ENCODE data around the gene MRPL28. TPM values are rescaled to one million over a fixed set of nuclear protein-coding genes. Genes with fewer than 3 reads are reported as not detected.
"Not testable (repeated sequence)": the region's sequence is repeated elsewhere in the genome, so short reads cannot be mapped to it uniquely, and the experiment has no call there.

MRPL28 gene
- total RNA-seq, 1 donor from 2014 or later = 115 TPM

DNA sequence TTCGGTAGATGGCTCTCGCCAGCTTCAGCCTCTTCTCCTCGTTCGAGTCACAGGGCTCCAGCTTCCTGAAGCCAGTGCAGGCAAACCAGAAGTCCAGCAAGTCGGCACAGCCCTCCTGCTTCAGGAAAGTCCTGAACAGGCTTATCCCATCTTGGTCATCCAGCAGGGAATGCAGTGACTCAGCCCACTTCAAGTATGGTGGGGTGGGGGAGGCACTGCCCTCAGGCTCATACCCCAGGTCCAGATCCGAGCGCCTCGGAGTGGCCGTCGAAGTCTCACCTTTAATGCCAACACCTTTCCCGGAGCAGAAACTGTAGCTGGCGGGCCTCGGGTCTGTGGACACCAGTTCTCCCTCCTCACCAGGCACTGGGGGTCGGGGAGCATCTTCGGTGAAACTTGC lies 23.8 kb downstream of the MRPL28 start:
- no peak for DNase-seq (ENCODE audit: low spot score)
- Mint-ChIP-seq H3K4me3 (no peak overlapping the region), H3K4me1 (ENCODE audit: low read depth) (peaks cover 25% of the 10 kb centered on the region), H3K9me3 (no peaks in the 10 kb centered on the region), H3K27ac (no peak overlapping the region), H3K36me3 (ENCODE audit: low read depth) (peaks cover 39% of the 10 kb centered on the region), H3K27me3 (ENCODE audit: insufficient read depth) (no peaks in the 10 kb centered on the region)
- intact Hi-C loops (cut with micrococcal nuclease) = no loop called here

DNA sequence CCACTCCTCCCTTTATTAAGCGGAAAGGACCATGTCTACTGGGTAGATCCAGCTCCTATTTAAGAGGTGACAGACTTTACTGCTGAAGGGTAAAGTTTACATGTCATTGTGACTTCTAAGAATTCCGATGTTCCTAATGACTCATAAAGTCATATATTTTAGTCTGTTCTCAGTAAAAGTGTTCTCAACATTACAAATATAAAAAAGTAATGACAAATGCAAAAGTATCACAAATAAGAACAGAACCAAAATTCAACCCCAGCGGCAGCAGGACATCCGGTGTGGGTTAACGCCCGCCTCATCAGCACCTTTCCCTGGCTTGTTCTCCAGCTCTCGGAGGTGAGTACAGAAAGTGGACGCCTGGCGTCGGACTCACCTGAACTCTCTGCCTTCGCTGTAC lies 24.6 kb downstream of the MRPL28 start:
- Mint-ChIP-seq H3K27me3 (ENCODE audit: insufficient read depth) (no peaks in the 10 kb centered on the region), H3K4me3 (no peak overlapping the region), H3K36me3 (ENCODE audit: low read depth) (peaks cover 39% of the 10 kb centered on the region), H3K9me3 (no peaks in the 10 kb centered on the region), H3K27ac (no peak overlapping the region), H3K4me1 (ENCODE audit: low read depth) (peaks cover 25% of the 10 kb centered on the region)
- intact Hi-C loops (cut with micrococcal nuclease) = no loop called here
- no peak for DNase-seq (ENCODE audit: low spot score)

DNA sequence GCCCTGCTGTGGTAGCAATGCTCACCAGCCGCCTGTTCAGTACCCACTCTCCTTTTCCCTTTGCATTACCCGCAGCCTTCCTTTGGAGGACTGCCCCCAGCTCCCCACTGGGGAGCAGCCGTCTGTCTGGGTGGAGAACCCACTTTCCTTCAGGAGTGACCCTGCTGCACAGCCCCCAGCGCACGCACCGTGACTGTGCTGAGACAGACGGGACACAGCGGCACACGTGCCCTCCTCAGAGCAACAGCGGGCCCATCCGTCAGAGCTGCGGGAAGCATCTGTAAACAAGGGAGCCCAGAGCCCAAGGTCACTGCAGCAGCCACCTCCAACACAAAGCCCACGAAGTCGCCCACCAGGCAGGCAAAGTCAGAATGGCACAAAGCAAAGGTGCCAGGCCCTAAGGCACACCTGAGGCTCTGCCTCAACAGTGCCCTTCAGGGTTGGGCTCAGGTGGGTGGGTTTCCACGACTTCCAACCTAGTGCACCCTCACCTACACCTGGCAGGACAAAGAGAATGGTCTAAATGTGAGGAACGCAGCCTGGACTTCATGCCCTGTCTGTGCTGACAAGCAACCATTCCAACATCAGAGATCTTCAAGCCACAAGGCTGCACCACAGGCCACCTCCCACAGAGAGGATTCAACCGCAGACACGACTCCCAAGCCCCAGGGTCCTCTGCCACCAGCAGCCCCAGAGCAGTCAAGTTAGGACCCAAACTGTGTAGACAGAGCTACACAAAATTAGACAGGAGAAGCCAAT lies 27.7 kb downstream of the MRPL28 start:
- intact Hi-C loops (cut with micrococcal nuclease) = no loop called here
- peaks cover 27% of the 10 kb centered on the region for H3K36me3 Mint-ChIP-seq (ENCODE audit: low read depth)
- H3K4me1 Mint-ChIP-seq (ENCODE audit: low read depth) = peaks cover 24% of the 10 kb centered on the region

DNA sequence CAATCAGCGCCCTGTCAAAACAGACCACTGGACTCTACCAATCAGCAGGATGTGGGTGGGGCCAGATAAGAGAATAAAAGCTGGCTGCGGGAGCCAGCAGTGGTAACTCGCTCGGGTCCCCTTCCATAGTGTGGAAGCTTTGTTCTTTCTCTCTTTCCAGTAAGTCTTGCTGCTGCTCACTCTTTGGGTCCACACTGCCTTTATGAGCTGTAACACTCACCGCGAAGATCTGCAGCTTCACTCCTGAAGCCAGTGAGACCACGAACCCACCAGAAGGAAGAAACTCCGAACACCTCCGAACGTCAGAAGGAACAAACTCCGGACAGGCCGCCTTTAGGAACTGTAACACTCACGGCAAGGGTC lies 28.4 kb downstream of the MRPL28 start:
- H3K27me3 Mint-ChIP-seq (ENCODE audit: insufficient read depth); H3K9me3 Mint-ChIP-seq; H3K27ac Mint-ChIP-seq; H3K4me3 Mint-ChIP-seq; DNase-seq (ENCODE audit: low spot score); intact Hi-C loops (cut with micrococcal nuclease): not testable (repeated sequence)
- H3K4me1 Mint-ChIP-seq (ENCODE audit: low read depth) = peaks cover 21% of the 10 kb centered on the region
- peaks cover 22% of the 10 kb centered on the region for H3K36me3 Mint-ChIP-seq (ENCODE audit: low read depth)

More for the DNA sequence above, 27.7 kb downstream of the MRPL28 start:
- Mint-ChIP-seq H3K27ac (no peak overlapping the region), H3K9me3 (no peaks in the 10 kb centered on the region), H3K27me3 (ENCODE audit: insufficient read depth) (no peaks in the 10 kb centered on the region), H3K4me3 (peak overlapping the region; percentile 45)
- no peak for DNase-seq (ENCODE audit: low spot score)

DNA sequence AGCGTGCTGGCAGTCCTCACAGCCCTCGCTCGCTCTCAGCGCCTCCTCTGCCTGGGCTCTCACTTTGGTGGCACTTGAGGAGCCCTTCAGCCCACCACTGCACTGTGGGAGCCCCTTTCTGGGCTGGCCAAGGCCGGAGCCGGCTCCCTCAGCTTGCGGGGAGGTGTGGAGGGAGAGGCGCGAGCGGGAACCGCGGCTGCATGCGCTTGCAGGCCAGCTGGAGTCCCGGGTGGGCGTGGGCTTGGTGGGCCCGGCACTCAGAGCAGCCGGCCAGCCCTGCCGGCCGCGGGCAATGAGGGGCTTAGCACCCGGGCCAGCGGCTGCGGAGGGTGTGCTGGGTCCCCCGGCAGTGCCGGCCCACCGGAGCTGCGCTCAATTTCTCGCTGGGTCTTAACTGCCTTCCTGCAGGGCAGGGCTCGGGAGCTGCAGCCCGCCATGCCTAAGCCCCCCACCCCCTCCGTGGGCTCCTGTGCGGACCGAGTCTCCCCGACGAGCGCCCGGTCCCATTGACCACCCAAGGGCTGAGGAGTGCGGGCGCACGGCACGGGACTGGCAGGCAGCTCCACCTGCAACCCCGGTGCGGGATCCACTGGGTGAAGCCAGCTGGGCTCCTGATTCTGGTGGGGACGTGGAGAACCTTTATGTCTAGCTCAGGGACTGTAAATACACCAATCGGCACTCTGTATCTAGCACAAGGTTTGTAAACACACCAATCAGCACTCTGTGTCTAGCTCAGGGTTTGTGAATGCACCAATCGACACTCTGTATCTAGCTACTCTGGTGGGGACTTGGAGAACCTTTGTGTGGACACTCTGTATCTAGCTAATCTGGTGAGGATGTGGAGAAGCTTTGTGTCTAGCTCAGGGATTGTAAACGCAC lies 29.0 kb downstream of the MRPL28 start:
- Mint-ChIP-seq H3K4me1 (ENCODE audit: low read depth) (peaks cover 18% of the 10 kb centered on the region), H3K36me3 (ENCODE audit: low read depth) (peaks cover 21% of the 10 kb centered on the region)
- H3K27ac Mint-ChIP-seq = not testable (repeated sequence)

DNA sequence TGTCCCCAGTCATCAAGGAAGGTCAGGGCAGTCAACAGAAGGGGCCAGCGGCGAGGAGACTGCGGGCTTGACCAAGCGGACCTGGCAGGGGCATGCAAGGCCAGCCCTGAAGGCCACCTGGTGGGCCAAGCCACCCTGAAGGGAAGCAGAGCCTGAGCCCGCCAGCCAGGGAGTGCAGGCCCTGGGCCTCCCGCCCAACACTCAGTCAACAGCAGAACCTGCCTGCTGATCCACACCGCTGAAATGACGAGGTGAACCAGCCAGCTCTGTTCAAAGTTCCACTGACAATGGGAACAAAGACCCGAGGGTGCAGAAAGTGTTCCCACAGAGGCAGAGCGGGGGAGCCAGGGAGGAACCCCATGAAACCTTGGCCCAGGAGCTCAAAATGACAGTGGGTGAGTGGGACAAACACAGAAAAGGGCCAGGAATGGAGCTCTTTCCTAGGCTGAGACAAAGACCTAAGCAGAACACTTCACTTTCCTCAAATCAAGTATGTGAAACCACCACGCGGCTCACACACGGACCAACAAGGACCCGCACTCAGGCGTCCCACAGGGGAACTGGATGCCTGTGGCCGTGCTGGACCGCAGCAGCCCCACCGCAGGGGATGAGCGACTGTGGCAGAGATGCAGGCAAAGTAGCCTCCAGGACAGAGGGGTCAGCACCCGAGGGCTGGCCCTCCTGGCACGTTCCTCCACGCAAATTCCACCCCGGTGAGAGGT lies 29.8 kb downstream of the MRPL28 start:
- Mint-ChIP-seq H3K4me1 (ENCODE audit: low read depth) (peaks cover 19% of the 10 kb centered on the region), H3K36me3 (ENCODE audit: low read depth) (peaks cover 19% of the 10 kb centered on the region), H3K9me3 (no peaks in the 10 kb centered on the region), H3K27ac (no peak overlapping the region), H3K4me3 (no peak overlapping the region), H3K27me3 (ENCODE audit: insufficient read depth) (no peaks in the 10 kb centered on the region)
- intact Hi-C loops (cut with micrococcal nuclease) = no loop called here
- no peak for DNase-seq (ENCODE audit: low spot score)

More for the DNA sequence above, 29.0 kb downstream of the MRPL28 start:
- H3K27me3 Mint-ChIP-seq (ENCODE audit: insufficient read depth); H3K9me3 Mint-ChIP-seq; intact Hi-C loops (cut with micrococcal nuclease); DNase-seq (ENCODE audit: low spot score); H3K4me3 Mint-ChIP-seq: not testable (repeated sequence)

DNA sequence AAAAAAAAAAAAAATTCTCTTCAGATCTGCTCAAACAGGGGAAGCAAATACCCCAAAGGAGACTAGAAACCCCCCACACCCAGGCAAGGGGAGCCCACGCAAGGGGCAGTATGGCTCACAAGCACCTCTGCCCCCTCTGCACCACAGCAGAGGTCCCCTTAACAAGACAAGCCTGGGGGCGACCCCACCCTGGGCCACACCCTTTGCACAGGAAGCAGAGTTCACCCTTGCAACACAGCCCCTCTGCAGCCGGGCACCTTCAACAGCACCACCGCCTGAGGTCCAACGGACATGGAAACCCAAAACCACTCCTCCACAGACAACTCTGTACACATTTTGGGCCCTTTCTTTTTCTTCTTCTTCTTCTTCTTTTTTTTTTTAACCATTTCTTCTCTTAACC lies 30.7 kb downstream of the MRPL28 start:
- no peak for DNase-seq (ENCODE audit: low spot score)
- no peaks in the 10 kb centered on the region for H3K27me3 Mint-ChIP-seq (ENCODE audit: insufficient read depth)
- H3K4me3 Mint-ChIP-seq = peak overlapping the region; percentile 22
- H3K27ac Mint-ChIP-seq = peak overlapping the region; percentile 8
- no peaks in the 10 kb centered on the region for H3K9me3 Mint-ChIP-seq
- intact Hi-C loops (cut with micrococcal nuclease) = no loop called here
- peaks cover 24% of the 10 kb centered on the region for H3K4me1 Mint-ChIP-seq (ENCODE audit: low read depth)
- H3K36me3 Mint-ChIP-seq (ENCODE audit: low read depth) = peaks cover 11% of the 10 kb centered on the region

DNA sequence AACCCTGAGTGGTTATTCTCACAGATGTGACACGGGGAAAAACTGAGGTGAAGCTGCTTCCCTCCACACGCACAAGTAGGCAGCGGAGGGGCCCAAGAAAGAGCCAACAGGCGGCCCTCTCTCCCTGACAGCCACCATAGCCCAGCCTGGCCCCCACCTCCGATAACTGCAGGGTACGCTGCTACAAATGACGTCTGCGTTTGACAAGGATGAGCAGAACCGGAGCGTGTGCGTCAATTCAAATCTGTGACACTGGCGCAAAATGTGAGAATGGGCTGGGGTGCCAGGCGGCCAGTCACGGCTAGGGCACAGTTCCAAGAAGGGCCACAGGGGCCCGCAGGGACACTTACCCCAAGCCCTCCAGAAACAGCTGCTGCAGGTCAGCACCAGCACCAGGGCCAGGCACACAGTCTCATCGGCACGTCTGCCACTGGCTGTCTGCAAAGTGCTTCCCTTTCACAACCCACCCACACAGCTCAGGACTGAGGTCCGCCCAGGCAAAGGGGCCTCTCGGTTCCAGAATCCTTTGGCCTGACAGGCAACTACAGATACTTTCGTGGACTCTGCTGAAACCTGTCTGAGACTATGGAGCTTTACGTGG lies 32.3 kb downstream of the MRPL28 start:
- H3K4me3 Mint-ChIP-seq = no peak overlapping the region
- DNase-seq (ENCODE audit: low spot score) = no peak
- peaks cover 8% of the 10 kb centered on the region for H3K36me3 Mint-ChIP-seq (ENCODE audit: low read depth)
- peaks cover 23% of the 10 kb centered on the region for H3K4me1 Mint-ChIP-seq (ENCODE audit: low read depth)
- H3K27ac Mint-ChIP-seq = no peak overlapping the region
- H3K27me3 Mint-ChIP-seq (ENCODE audit: insufficient read depth) = no peaks in the 10 kb centered on the region
- intact Hi-C loops (cut with micrococcal nuclease) = no loop called here
- H3K9me3 Mint-ChIP-seq = no peaks in the 10 kb centered on the region

DNA sequence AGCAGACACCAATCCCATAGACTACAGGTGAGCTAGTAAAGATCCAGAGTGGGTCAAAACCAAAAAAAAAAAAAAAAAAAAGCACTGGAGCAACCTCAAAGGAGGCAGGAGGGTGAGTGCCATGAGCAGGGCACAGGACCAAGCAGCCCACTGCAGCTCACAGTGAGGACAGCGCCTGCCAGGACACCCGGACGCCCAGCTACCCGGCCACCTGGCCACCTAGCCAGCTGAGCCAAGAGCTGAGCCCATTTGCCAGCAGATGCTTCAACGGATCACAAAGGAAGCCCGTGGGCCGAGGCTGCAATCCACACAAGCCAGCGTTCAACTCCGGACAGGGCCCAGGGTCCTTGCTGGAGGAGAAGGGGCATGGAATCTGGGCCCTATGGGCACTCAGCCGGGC lies 32.9 kb downstream of the MRPL28 start:
- DNase-seq (ENCODE audit: low spot score) = no peak
- intact Hi-C loops (cut with micrococcal nuclease) = no loop called here
- H3K27me3 Mint-ChIP-seq (ENCODE audit: insufficient read depth) = no peaks in the 10 kb centered on the region
- H3K36me3 Mint-ChIP-seq (ENCODE audit: low read depth) = peaks cover 5% of the 10 kb centered on the region
- H3K27ac Mint-ChIP-seq = no peak overlapping the region
- peaks cover 17% of the 10 kb centered on the region for H3K4me1 Mint-ChIP-seq (ENCODE audit: low read depth)
- H3K4me3 Mint-ChIP-seq = no peak overlapping the region
- no peaks in the 10 kb centered on the region for H3K9me3 Mint-ChIP-seq

DNA sequence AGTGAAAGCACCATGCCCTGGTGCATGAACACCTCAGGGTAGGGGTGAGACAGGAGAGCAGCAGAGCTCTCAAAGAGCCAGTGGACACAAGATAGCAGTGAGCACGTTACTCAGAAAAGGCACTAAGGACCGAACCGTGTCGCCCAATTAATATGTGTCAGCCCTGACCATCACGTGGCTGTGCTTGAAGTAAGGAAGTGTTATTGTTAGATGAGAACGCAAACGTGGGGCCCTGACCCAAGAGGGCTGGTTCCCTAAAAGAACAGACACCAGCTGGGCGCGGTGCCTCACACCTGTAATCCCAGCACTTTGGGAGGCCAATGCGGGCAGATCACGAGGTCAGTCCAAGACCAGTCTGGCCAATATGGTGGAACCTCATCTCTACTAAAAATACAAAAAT lies 34.1 kb downstream of the MRPL28 start:
- intact Hi-C loops (cut with micrococcal nuclease) = no loop called here

DNA sequence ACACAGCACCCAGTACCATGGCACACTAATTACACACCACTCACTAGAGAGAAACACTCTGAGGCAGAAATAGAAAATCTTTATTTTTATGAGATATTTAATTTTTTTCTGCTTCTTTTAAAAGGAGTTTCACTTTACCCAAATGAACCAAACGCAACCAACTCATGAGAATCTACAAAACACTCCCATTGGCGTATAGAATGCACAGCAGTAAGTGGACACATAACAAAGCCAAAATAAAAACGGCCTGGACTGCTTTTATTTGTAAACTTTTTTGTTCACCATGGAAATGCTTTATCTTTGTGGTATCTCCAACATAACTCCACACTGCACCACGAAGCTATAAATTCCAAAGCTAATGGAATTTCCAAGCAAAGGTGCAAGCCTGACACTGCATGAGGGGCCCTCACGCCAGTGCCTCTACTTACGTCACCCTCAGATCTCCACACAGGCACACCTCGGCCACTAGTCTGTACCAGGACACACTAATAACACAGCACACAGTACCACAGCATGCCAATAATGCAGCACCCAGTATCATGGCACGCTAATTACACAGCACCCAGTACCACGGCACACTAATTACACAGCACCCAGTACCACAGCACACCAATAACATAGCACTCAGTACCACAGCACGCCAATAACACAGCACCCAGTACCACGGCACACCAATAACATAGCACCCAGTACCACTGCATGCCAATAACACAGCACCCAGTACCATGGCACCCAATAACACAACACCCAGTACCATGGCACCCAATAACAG lies 35.3 kb downstream of the MRPL28 start:
- H3K36me3 Mint-ChIP-seq (ENCODE audit: low read depth); H3K4me3 Mint-ChIP-seq; H3K27me3 Mint-ChIP-seq (ENCODE audit: insufficient read depth); DNase-seq (ENCODE audit: low spot score); H3K27ac Mint-ChIP-seq; H3K9me3 Mint-ChIP-seq; intact Hi-C loops (cut with micrococcal nuclease): not testable (repeated sequence)
- peaks cover 24% of the 10 kb centered on the region for H3K4me1 Mint-ChIP-seq (ENCODE audit: low read depth)

More for the DNA sequence above, 34.1 kb downstream of the MRPL28 start:
- DNase-seq (ENCODE audit: low spot score) = no peak
- Mint-ChIP-seq H3K4me1 (ENCODE audit: low read depth) (peaks cover 15% of the 10 kb centered on the region), H3K27ac (no peak overlapping the region), H3K36me3 (ENCODE audit: low read depth) (no peaks in the 10 kb centered on the region), H3K27me3 (ENCODE audit: insufficient read depth) (no peaks in the 10 kb centered on the region), H3K4me3 (no peak overlapping the region), H3K9me3 (no peaks in the 10 kb centered on the region)

Measured in activated T-helper 1 cell treated with anti-CD3 and anti-CD28 coated beads, Interleukin-12 subunit alpha, Interleukin-12 subunit beta, Interleukin-2, Interleukin-4 antibody, amounts not matched to agents 30 ng/mL and 10 ng/mL and 1 ng/mL, durations not matched to agents 14 hours and 24 hours and 36 hours (primary cell).